Thyroid gland (tissue), 4 donors: ENCODE results near the gene ACE2. TPM values are rescaled to one million over a fixed set of nuclear protein-coding genes. Genes with fewer than 3 reads are reported as not detected.

ENCODE experiments used
- DNase-seq, 2 donors: peaks; one replicate each; pipeline ENCODE4 v3.0.0-alpha.2; 2019
- H3K27ac ChIP-seq, 3 donors: fragments of 200-600 bp; sonication (generic); 1 replicate in 2 of 3; 2 replicates in 1 of 3; pipeline ENCODE4 v1.5.1; 2016 to 2019; ENCODE audit warnings: mild to moderate bottlenecking in 1 of 3, moderate library complexity in 1 of 3
- H3K27me3 ChIP-seq: fragments of 200-600 bp; sonication (generic); one replicate; pipeline ENCODE4 v1.5.1; 2019
- H3K36me3 ChIP-seq, 2 donors: fragments of 200-600 bp; sonication (generic); one replicate each; pipeline ENCODE4 v1.5.1; 2016 to 2019
- H3K4me1 ChIP-seq, 2 donors: fragments of 200-600 bp; sonication (generic); one replicate each; pipeline ENCODE4 v1.5.1; 2017 to 2019
- H3K4me3 ChIP-seq, 3 donors: fragments of 200-600 bp; sonication (generic); replicated peaks in 1 of 3; 1 replicate in 2 of 3; 2 replicates in 1 of 3; pipeline ENCODE4 v1.5.1; 2016; ENCODE audit warnings: mild to moderate bottlenecking in 1 of 3
- H3K9me3 ChIP-seq: fragments of 200-600 bp; sonication (generic); one replicate; pipeline ENCODE4 v1.5.1; 2017
- POLR2A ChIP-seq, 2 donors: fragments of 450-650 bp; IDR thresholded peaks; one replicate each; pipeline ENCODE4 v1.6.1; 2017; ENCODE audit warnings: antibody characterized with exemption in 2 of 2, mild to moderate bottlenecking in 2 of 2, moderate library complexity in 1 of 2
- WGBS, 2 donors: methylation state at CpG; one replicate each; pipeline ENCODE4 v1.1.5; 2017; 5-methylcytosine and 5-hydroxymethylcytosine counted together
- intact Hi-C: fragments of 100-400 bp; cut with DNase I; formaldehyde crosslinking; loops from one replicate; pipeline ENCODE4 v1.15.1; 2023
- total RNA-seq, 4 donors: library from RNA; depleted of rRNA; stranded (reverse); fragments of >200 nt; gene quantifications; one replicate each; pipeline ENCODE4 v1.2.3, GENCODE V29; 2016
- TF ChIP-seq, protein P1 (sequence below), 6 experiments: fragments of 200-600 bp in 3 of 6; fragments of 450-650 bp in 3 of 6; sonication (generic) in 3 of 6; IDR thresholded peaks; one replicate each; pipeline ENCODE4 v1.5.1; 2016 to 2019; ENCODE audit warnings: antibody characterized with exemption in 6 of 6, mild to moderate bottlenecking in 2 of 6, inconsistent platforms in 1 of 6, moderate library complexity in 1 of 6

ACE2 gene
- total RNA-seq, 4 donors from 2014 or later = 3.5 to 14.6 (median 10.1) TPM

DNA sequence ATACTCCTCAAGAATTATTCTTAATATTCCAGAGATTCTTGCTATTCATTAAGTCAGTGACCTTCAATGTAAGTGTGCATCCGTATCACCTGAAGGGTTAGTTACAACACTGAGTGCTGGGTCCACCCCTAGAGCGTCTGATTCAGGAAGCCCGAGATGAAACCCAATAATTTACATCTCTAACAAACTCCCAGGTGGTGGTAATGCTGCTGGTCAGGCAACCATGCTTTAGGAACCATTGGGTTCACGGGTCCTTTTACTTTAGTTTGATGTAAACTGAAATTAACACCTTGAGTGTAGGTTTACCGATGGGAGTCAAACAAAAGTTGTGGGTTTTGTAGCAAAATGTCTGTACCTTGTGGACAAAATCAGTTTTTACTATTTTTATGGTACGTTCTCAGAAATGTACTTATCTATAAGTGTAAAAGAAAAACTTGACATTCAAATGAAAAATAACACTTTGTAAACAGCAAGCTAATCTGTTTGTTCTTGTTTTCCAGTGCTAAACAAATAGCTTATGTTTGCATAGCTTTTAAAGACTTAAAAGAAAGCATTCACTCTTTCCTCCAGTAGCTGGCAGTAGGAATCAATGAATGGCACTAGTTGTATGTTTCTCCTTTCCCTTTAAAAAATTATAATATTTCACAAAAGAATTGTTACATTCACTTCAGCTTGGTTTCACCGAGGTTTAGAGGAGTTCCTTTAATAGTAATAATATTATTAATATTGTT, 32.7 kb downstream of the ACE2 start:
- TF ChIP-seq, protein P1, sequence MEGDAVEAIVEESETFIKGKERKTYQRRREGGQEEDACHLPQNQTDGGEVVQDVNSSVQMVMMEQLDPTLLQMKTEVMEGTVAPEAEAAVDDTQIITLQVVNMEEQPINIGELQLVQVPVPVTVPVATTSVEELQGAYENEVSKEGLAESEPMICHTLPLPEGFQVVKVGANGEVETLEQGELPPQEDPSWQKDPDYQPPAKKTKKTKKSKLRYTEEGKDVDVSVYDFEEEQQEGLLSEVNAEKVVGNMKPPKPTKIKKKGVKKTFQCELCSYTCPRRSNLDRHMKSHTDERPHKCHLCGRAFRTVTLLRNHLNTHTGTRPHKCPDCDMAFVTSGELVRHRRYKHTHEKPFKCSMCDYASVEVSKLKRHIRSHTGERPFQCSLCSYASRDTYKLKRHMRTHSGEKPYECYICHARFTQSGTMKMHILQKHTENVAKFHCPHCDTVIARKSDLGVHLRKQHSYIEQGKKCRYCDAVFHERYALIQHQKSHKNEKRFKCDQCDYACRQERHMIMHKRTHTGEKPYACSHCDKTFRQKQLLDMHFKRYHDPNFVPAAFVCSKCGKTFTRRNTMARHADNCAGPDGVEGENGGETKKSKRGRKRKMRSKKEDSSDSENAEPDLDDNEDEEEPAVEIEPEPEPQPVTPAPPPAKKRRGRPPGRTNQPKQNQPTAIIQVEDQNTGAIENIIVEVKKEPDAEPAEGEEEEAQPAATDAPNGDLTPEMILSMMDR (IDR thresholded peaks at IDR 0.05) = peak in 4 of 6 experiments; percentile 12 to 60 (median 56)
- TF ChIP-seq POLR2A (IDR thresholded peaks at IDR 0.05) = no peak
- peaks cover 0 to 5% of the 10 kb centered on the region in 2 donors for H3K4me1 ChIP-seq
- no peak overlapping the region for H3K27ac ChIP-seq
- intact Hi-C loops = no loop called here
- no peaks in the 10 kb centered on the region for H3K36me3 ChIP-seq
- no peaks in the 10 kb centered on the region for H3K27me3 ChIP-seq
- 51 to 57% methylated on average over 7 of the region's 7 CpGs for WGBS, 2 donors
- H3K4me3 ChIP-seq = no peak overlapping the region
- DNase-seq = no peak
- no peaks in the 10 kb centered on the region for H3K9me3 ChIP-seq

- intact Hi-C loops = no loop called here
- WGBS, 2 donors = 65 to 83% methylated on average over 1 of the region's 1 CpG
- TF ChIP-seq, protein P1 (IDR thresholded peaks at IDR 0.05) = no peak
Observed at GRCh38 chrX:15567267-15567666, 33.5 kb downstream of the ACE2 start.

DNA sequence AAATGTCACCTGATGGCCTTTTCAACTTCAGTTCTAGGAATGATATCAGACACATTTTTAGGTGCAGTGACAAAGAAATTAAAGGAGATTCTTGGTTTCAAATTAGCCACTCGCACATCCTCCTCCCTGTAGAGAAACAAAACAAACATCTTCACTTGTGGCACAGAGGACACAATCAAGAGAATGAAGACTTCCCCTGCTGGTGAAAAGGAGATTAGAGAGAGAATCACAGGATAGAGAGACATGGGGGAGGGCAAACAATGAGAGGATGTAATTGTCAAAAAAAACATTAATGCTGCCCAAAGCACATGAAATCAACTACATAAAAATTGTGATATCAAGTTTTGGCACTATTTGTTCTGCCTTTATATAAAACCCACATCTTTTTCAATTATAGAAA, 34.5 kb downstream of the ACE2 start:
- Histone ChIP-seq H3K4me1 (peaks cover 0 to 5% of the 10 kb centered on the region in 2 donors), H3K4me3 (no peak overlapping the region), H3K27ac (no peak overlapping the region), H3K27me3 (no peaks in the 10 kb centered on the region), H3K36me3 (no peaks in the 10 kb centered on the region), H3K9me3 (no peaks in the 10 kb centered on the region)
- intact Hi-C loops = no loop called here
- no peak for DNase-seq
- TF ChIP-seq, protein P1 (IDR thresholded peaks at IDR 0.05) = no peak
- TF ChIP-seq POLR2A (IDR thresholded peaks at IDR 0.05) = no peak
- WGBS, 2 donors = 71 to 90% methylated on average over 1 of the region's 1 CpG

More at GRCh38 chrX:15567267-15567666, 33.5 kb downstream of the ACE2 start:
- H3K4me1 ChIP-seq = peaks cover 0 to 5% of the 10 kb centered on the region in 2 donors
- H3K4me3 ChIP-seq = no peak overlapping the region
- DNase-seq = no peak
- H3K27me3 ChIP-seq = no peaks in the 10 kb centered on the region
- no peak overlapping the region for H3K27ac ChIP-seq
- H3K9me3 ChIP-seq = no peaks in the 10 kb centered on the region
- no peaks in the 10 kb centered on the region for H3K36me3 ChIP-seq

DNA sequence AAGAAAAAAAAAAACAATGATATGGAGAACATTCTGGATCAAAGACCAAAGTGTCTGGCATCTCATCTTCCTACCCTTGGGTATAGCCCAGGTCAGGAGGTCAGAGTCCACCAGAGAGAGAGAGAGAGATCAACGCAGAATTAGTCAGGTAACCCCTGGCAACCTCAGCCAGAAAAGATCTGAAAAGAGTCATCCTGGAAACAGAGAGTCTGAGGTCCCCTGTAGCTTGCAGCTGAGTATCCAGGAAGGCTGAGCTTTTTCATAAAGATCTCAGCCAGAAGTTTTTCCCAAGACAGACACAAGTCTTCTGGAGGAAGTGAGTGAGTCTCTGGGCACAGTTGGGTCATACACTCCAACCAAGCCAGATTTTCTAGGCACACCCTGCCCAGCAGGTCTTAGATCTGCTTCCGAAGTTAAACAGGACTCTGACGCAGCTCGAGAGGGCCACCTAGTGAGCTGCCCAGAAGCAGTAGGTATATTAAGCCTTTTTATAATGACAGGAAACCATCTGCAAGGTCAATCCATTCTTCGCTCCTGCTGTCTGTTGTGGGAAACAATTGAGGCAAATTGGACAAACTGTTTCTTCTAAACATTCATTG, 35.7 kb downstream of the ACE2 start:
- Histone ChIP-seq H3K27ac (no peak overlapping the region), H3K4me1 (peaks cover 0 to 5% of the 10 kb centered on the region in 2 donors), H3K27me3 (no peaks in the 10 kb centered on the region), H3K4me3 (no peak overlapping the region), H3K36me3 (no peaks in the 10 kb centered on the region), H3K9me3 (no peaks in the 10 kb centered on the region)
- peak; percentile 72 to 76 for DNase-seq
- WGBS, 2 donors = 12 to 21% methylated on average over 4 to 5 of the region's 5 CpGs
- TF ChIP-seq POLR2A (IDR thresholded peaks at IDR 0.05) = no peak
- TF ChIP-seq, protein P1 (IDR thresholded peaks at IDR 0.05) = peak; percentile 12 to 74 (median 62)
- intact Hi-C loops = no loop called here

DNA sequence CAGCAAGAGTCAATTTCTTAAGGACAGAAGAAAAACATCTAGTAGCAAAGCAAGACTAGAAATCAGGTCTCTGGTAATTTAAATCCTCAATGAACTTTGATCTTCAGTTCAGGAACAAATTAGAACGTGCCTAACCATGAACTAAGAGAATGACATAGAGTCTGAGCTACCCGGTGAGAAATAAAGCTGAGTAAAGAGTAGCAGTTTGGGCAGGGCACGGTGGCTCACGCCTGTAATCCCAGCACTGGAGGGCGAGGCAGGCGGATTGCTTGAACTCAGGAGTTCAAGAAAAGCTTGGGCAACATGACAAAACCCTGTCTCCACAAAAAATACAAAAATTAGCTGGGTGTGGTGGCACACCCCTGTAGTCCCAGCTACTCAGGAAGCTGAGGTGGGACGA, 37.7 kb downstream of the ACE2 start:
- TF ChIP-seq, protein P1 (IDR thresholded peaks at IDR 0.05) = no peak
- TF ChIP-seq POLR2A (IDR thresholded peaks at IDR 0.05) = no peak
- no peaks in the 10 kb centered on the region for H3K36me3 ChIP-seq
- H3K4me3 ChIP-seq = no peak overlapping the region
- no peak overlapping the region for H3K27ac ChIP-seq
- 71 to 84% methylated on average over 6 to 7 of the region's 7 CpGs for WGBS, 2 donors
- H3K9me3 ChIP-seq = no peaks in the 10 kb centered on the region
- H3K4me1 ChIP-seq = no peaks in the 10 kb centered on the region
- DNase-seq = no peak
- no peaks in the 10 kb centered on the region for H3K27me3 ChIP-seq
- intact Hi-C loops = no loop called here
